K562 (cell line): ENCODE results near the gene LONRF2. TPM values are rescaled to one million over a fixed set of nuclear protein-coding genes. Genes with fewer than 3 reads are reported as not detected.

Source experiments
- HNRNPK ChIP-seq: fragments of 200-400 bp; formaldehyde crosslinking; IDR thresholded peaks from one replicate; pipeline ENCODE4 v1.6.1; 2018; ENCODE audit warnings: mild to moderate bottlenecking, low read depth, low read length; ENCODE audit not compliant: poor library complexity, severe bottlenecking
- RBBP5 ChIP-seq: fragments of 200-600 bp; sonication (generic); IDR thresholded peaks from 2 replicates; pipeline ENCODE4 v1.6.1; 2012; ENCODE audit warnings: borderline replicate concordance, mild to moderate bottlenecking, low read length, control low read depth, inconsistent platforms; ENCODE audit not compliant: insufficient read depth, poor library complexity, severe bottlenecking
- SRSF9 ChIP-seq: fragments of 200-400 bp; formaldehyde crosslinking; IDR thresholded peaks from 2 replicates; pipeline ENCODE4 v1.6.1; 2017; ENCODE audit warnings: low read depth, low read length, borderline replicate concordance
- ZFP36 ChIP-seq: fragments of 150-350 bp; IDR thresholded peaks from 2 replicates; pipeline ENCODE4 v1.6.1; 2018; ENCODE audit warnings: low read length, low read depth; ENCODE audit not compliant: partially characterized antibody
- ZNF778 ChIP-seq: fragments of 450-650 bp; formaldehyde crosslinking; IDR thresholded peaks from 2 replicates; pipeline ENCODE4 v1.4.0; 2020; ENCODE audit warnings: mild to moderate bottlenecking, moderate library complexity
- polyA plus RNA-seq, 8 experiments: library from polyadenylated mRNA; depleted of rRNA in 4 of 8; stranded (reverse) in 5 of 8; unstranded in 3 of 8; fragments of >200 nt; fragmentation: Nextera tagmentation in 2 of 8; fragmentation: Illumina TruSeq in 1 of 8; extraction: Ambion mirVana in 2 of 8; extraction: Trizol in 1 of 8; gene quantifications; 2 replicates each; pipeline versions ENCODE4 v1.2.1 to v1.2.3, GENCODE V29; 2011 to 2014; ENCODE audit warnings: inconsistent platforms in 1 of 8, missing spikeins in 1 of 8
- small RNA-seq: library from RNA; depleted of rRNA; stranded (forward); fragments of <200 nt; gene quantifications from one replicate; pipeline ENCODE3, GENCODE V24; 2014
- total RNA-seq, 7 experiments: library from RNA; depleted of rRNA in 6 of 7; stranded (reverse); fragments of >200 nt in 6 of 7; fragmentation: Illumina TruSeq in 2 of 7; extraction: Trizol in 2 of 7; gene quantifications; 2 replicates each; pipeline versions ENCODE4 v1.2.1 to v1.2.3, GENCODE V29; 2011 to 2021; ENCODE audit warnings: low replicate concordance in 1 of 7

The LONRF2 gene
- total and polyA plus RNA-seq, 9 of the 15 experiments (the other 6 are each of a cell fraction or from before 2014, with no cell fraction given): 0.35 to 5.0 (median 2.7) TPM

- TF ChIP-seq ZFP36 (no peak), RBBP5 (no peak), ZNF778 (CRISPR knock-in tag) (no peak), HNRNPK (no peak), SRSF9 (no peak)
Observed at GRCh38 chr2:100223502-100223901, 98.8 kb downstream of the LONRF2 start (continued).

Small RNAs within 50 kb of the gene (small RNA-seq; reads per million reads assigned to genes)
- not detected for gene AC012493.2

Other genes with a start within 250 kb of the LONRF2 start
- gene AFF3, start 179.9 kb downstream of the LONRF2 start, total RNA-seq (2014; rRNA removed): not detected in 2 replicates
- gene AFF3, start 179.9 kb downstream of the LONRF2 start, total RNA-seq (2014; rRNA removed; fragmentation: Illumina TruSeq; extraction: Trizol): not detected in 2 replicates
- gene AFF3, start 179.9 kb downstream of the LONRF2 start, total RNA-seq (2015; rRNA removed; fragmentation: Illumina TruSeq; extraction: Trizol): 0.04 and 0.11 TPM in 2 replicates
- gene AFF3, start 179.9 kb downstream of the LONRF2 start, total RNA-seq (2021): 0.02 and 0.11 TPM in 2 replicates
- not detected in 2 replicates for gene AFF3, start 179.9 kb downstream of the LONRF2 start, polyA plus RNA-seq (2011; rRNA removed)
- not detected in 2 replicates for gene AFF3, start 179.9 kb downstream of the LONRF2 start, polyA plus RNA-seq (2014; fragmentation: Illumina TruSeq; extraction: Trizol)
- gene AFF3, start 179.9 kb downstream of the LONRF2 start, polyA plus RNA-seq (2014; fragmentation: Nextera tagmentation; extraction: Ambion mirVana): not detected
- gene AFF3, start 179.9 kb downstream of the LONRF2 start, polyA plus RNA-seq (2014; rRNA removed): not detected in 2 replicates
- gene CHST10, start 95.2 kb upstream of the LONRF2 start, total RNA-seq (2014; rRNA removed): 19.7 and 21.1 TPM in 2 replicates
- 18.5 and 19.5 TPM in 2 replicates for gene CHST10, start 95.2 kb upstream of the LONRF2 start, total RNA-seq (2014; rRNA removed; fragmentation: Illumina TruSeq; extraction: Trizol)
- 17.6 and 17.8 TPM in 2 replicates for gene CHST10, start 95.2 kb upstream of the LONRF2 start, total RNA-seq (2015; rRNA removed; fragmentation: Illumina TruSeq; extraction: Trizol)
- gene CHST10, start 95.2 kb upstream of the LONRF2 start, total RNA-seq (2021): 16.8 and 19.3 TPM in 2 replicates
- gene CHST10, start 95.2 kb upstream of the LONRF2 start, polyA plus RNA-seq (2011; rRNA removed): 21.1 and 25.0 TPM in 2 replicates
- gene CHST10, start 95.2 kb upstream of the LONRF2 start, polyA plus RNA-seq (2014; fragmentation: Illumina TruSeq; extraction: Trizol): 27.2 and 30.9 TPM in 2 replicates
- 1 to 10 TPM; 1.3 to 5.3 TPM for gene CHST10, start 95.2 kb upstream of the LONRF2 start, polyA plus RNA-seq (2014; fragmentation: Nextera tagmentation; extraction: Ambion mirVana)
- gene CHST10, start 95.2 kb upstream of the LONRF2 start, polyA plus RNA-seq (2014; rRNA removed): 18.2 and 18.8 TPM in 2 replicates
- gene NMS, start 148.0 kb upstream of the LONRF2 start, total RNA-seq (2014; rRNA removed): not detected in 2 replicates
- gene NMS, start 148.0 kb upstream of the LONRF2 start, total RNA-seq (2014; rRNA removed; fragmentation: Illumina TruSeq; extraction: Trizol): not detected in 2 replicates
- gene NMS, start 148.0 kb upstream of the LONRF2 start, total RNA-seq (2015; rRNA removed; fragmentation: Illumina TruSeq; extraction: Trizol): not detected in 2 replicates
- gene NMS, start 148.0 kb upstream of the LONRF2 start, total RNA-seq (2021): not detected in 2 replicates
- not detected in 2 replicates for gene NMS, start 148.0 kb upstream of the LONRF2 start, polyA plus RNA-seq (2011; rRNA removed)
- not detected in 2 replicates for gene NMS, start 148.0 kb upstream of the LONRF2 start, polyA plus RNA-seq (2014; fragmentation: Illumina TruSeq; extraction: Trizol)
- gene NMS, start 148.0 kb upstream of the LONRF2 start, polyA plus RNA-seq (2014; fragmentation: Nextera tagmentation; extraction: Ambion mirVana): not detected
- not detected in 2 replicates for gene NMS, start 148.0 kb upstream of the LONRF2 start, polyA plus RNA-seq (2014; rRNA removed)
- gene PDCL3, start 240.5 kb upstream of the LONRF2 start, total RNA-seq (2014; rRNA removed): 16.6 and 23.7 TPM in 2 replicates
- 23.7 and 25.8 TPM in 2 replicates for gene PDCL3, start 240.5 kb upstream of the LONRF2 start, total RNA-seq (2014; rRNA removed; fragmentation: Illumina TruSeq; extraction: Trizol)
- gene PDCL3, start 240.5 kb upstream of the LONRF2 start, total RNA-seq (2015; rRNA removed; fragmentation: Illumina TruSeq; extraction: Trizol): 25.4 and 26.9 TPM in 2 replicates
- 21.3 and 22.9 TPM in 2 replicates for gene PDCL3, start 240.5 kb upstream of the LONRF2 start, total RNA-seq (2021)
- 22.3 and 22.4 TPM in 2 replicates for gene PDCL3, start 240.5 kb upstream of the LONRF2 start, polyA plus RNA-seq (2011; rRNA removed)
- gene PDCL3, start 240.5 kb upstream of the LONRF2 start, polyA plus RNA-seq (2014; fragmentation: Illumina TruSeq; extraction: Trizol): 38.4 and 41.6 TPM in 2 replicates
- gene PDCL3, start 240.5 kb upstream of the LONRF2 start, polyA plus RNA-seq (2014; fragmentation: Nextera tagmentation; extraction: Ambion mirVana): 10 to 100 TPM; 72.0 to 76.7 TPM
- 36.0 and 40.5 TPM in 2 replicates for gene PDCL3, start 240.5 kb upstream of the LONRF2 start, polyA plus RNA-seq (2014; rRNA removed)